PC-3 (cell line): ENCODE measurements around the gene GALNTL6. TPM values are rescaled to one million over a fixed set of nuclear protein-coding genes. Genes with fewer than 3 reads are reported as not detected.

Experiments
- ATAC-seq: fragments of 200-7000 bp; cut with Tn5 transposase; 2 replicates; pipeline ENCODE4 v1.9.1; 2020; ENCODE audit warnings: mild to moderate bottlenecking, moderate library complexity
- BruUV-seq: library from RNA; stranded (reverse); fragments of 400-500 nt; replicated peaks from 2 replicates; lab custom pipeline; 2021; lab: Mats Ljungman, UMichigan
- CTCF ChIA-PET: fragments of 300-600 bp; sonication (Branson Sonifier 250); formaldehyde crosslinking; loops from one replicate; lab custom pipeline; 2022; ENCODE audit warnings: antibody characterized with exemption; lab: Charles Lee
- POLR2A ChIA-PET: fragments of 300-600 bp; sonication (Branson Sonifier 250); formaldehyde crosslinking; loops from one replicate; lab custom pipeline; 2022; ENCODE audit warnings: antibody characterized with exemption; ENCODE audit not compliant: unreplicated experiment; lab: Charles Lee
- DNase-seq: peaks from one replicate; pipeline ENCODE4 v3.0.0-alpha.2; 2015
- H2AFZ ChIP-seq: fragments of 300-600 bp; sonication (generic); 2 replicates; pipeline ENCODE4 v1.6.0; 2016; ENCODE audit warnings: antibody characterized with exemption, low read length
- H3F3A ChIP-seq: fragments of 300-600 bp; sonication (generic); one replicate; pipeline ENCODE4 v1.6.0; 2017; ENCODE audit warnings: antibody characterized with exemption, low read length, control low read depth, mild to moderate bottlenecking; ENCODE audit not compliant: unreplicated experiment
- H3K27ac ChIP-seq: fragments of 300-600 bp; sonication (generic); 2 replicates; pipeline ENCODE4 v1.5.1; 2016; ENCODE audit warnings: mild to moderate bottlenecking, low read length
- H3K27me3 ChIP-seq: fragments of 300-600 bp; sonication (generic); 2 replicates; pipeline ENCODE4 v1.6.1; 2016; ENCODE audit warnings: low read length, mixed read lengths
- H3K36me3 ChIP-seq: fragments of 300-600 bp; sonication (generic); 2 replicates; pipeline ENCODE4 v1.6.1; 2016; ENCODE audit warnings: low read depth, mixed run types, low read length, mixed read lengths
- H3K4me1 ChIP-seq: fragments of 300-600 bp; sonication (generic); 2 replicates; pipeline ENCODE4 v1.5.1; 2016; ENCODE audit warnings: low read length; ENCODE audit not compliant: insufficient read depth
- H3K4me2 ChIP-seq: fragments of 300-600 bp; sonication (generic); 2 replicates; pipeline ENCODE4 v1.6.0; 2016; ENCODE audit warnings: low read length
- H3K4me3 ChIP-seq: fragments of 300-600 bp; sonication (generic); 2 replicates; pipeline ENCODE4 v1.5.1; 2016; ENCODE audit warnings: mild to moderate bottlenecking, low read length, mixed read lengths
- H3K79me2 ChIP-seq: fragments of 300-600 bp; sonication (generic); 2 replicates; pipeline ENCODE4 v1.6.1; 2017; ENCODE audit warnings: low read length, mixed read lengths
- H3K9ac ChIP-seq: fragments of 300-600 bp; sonication (generic); 2 replicates; pipeline ENCODE4 v1.6.0; 2016; ENCODE audit warnings: mild to moderate bottlenecking, low read length
- H3K9me2 ChIP-seq: fragments of 300-600 bp; sonication (generic); replicated peaks from 2 replicates; pipeline ENCODE4 v1.6.1; 2016; ENCODE audit warnings: mixed run types, low read length, mixed read lengths
- H3K9me3 ChIP-seq: fragments of 300-600 bp; sonication (generic); 2 replicates; pipeline ENCODE4 v1.6.1; 2016; ENCODE audit warnings: low read length, mixed read lengths
- H4K20me1 ChIP-seq: fragments of 300-600 bp; sonication (generic); 2 replicates; pipeline ENCODE4 v1.6.1; 2016; ENCODE audit warnings: low read length, mixed read lengths
- CTCF ChIP-seq: fragments of 300-600 bp; sonication (generic); conservative IDR thresholded peaks from 2 replicates; pipeline ENCODE4 v1.5.1; 2017; ENCODE audit warnings: antibody characterized with exemption, low read depth, mild to moderate bottlenecking, low read length
- EZH2 ChIP-seq: fragments of 300-600 bp; sonication (generic); IDR thresholded peaks from one replicate; pipeline ENCODE4 v1.6.1; 2017; ENCODE audit warnings: antibody characterized with exemption, mild to moderate bottlenecking, low read length; ENCODE audit not compliant: unreplicated experiment
- EZH2phosphoT487 ChIP-seq: fragments of 300-600 bp; sonication (generic); IDR thresholded peaks from 2 replicates; pipeline ENCODE4 v1.6.1; 2018; ENCODE audit warnings: mild to moderate bottlenecking, antibody characterized with exemption, low read length, borderline replicate concordance
- intact Hi-C: fragments of 100-400 bp; cut with micrococcal nuclease; formaldehyde crosslinking; loops from 2 replicates; pipeline ENCODE4 v1.9.0; 2023
- total RNA-seq: library from RNA; depleted of rRNA; stranded (reverse); fragments of >200 nt; gene quantifications from 2 replicates; pipeline ENCODE4 v1.2.3, GENCODE V29; 2014

The GALNTL6 gene
- total RNA-seq, 1 experiment from 2014 or later = not detected

DNA sequence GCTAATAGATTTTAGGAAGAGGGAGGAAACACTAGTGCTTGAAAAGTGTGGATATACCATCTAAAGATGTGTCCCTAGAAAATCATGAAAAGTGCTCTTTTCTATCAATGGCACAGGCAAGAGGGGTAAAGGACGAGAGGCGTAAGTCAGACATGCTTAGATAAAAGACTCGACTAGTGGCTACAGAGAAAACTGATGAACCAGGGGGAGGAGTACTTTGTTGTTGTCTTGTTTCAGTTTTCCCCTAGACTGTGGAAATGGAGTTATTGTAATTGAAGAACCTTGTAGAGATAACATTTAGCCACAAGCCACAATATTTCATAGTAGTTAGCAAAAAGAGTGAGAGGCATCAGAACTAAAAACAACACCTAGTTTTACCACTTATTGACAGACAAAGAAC, 21.4 kb downstream of the GALNTL6 start:
- ChIA-PET POLR2A (no interaction called here), CTCF (no interaction called here)
- no peaks in the 10 kb centered on the region for H3K9me3 ChIP-seq
- no peaks in the 10 kb centered on the region for H3K9me2 ChIP-seq
- no peaks in the 10 kb centered on the region for H3K79me2 ChIP-seq
- H3K36me3 ChIP-seq = no peaks in the 10 kb centered on the region
- no peak overlapping the region for H3K4me2 ChIP-seq
- H3K4me1 ChIP-seq = no peaks in the 10 kb centered on the region
- TF ChIP-seq EZH2 = no peak
- no peak for TF ChIP-seq CTCF
- no peak for TF ChIP-seq EZH2phosphoT487
- H3K4me3 ChIP-seq = no peak overlapping the region
- no peaks in the 10 kb centered on the region for H4K20me1 ChIP-seq
- no peak overlapping the region for H3K27ac ChIP-seq
- H3F3A ChIP-seq = no peaks in the 10 kb centered on the region
- BruUV-seq = no TSS peak
- ATAC-seq (no peak), DNase-seq (no peak)
- H3K27me3 ChIP-seq = no peaks in the 10 kb centered on the region
- H3K9ac ChIP-seq = no peak overlapping the region
- no peak overlapping the region for H2AFZ ChIP-seq
- intact Hi-C loops = no loop called here

GRCh38 chr4:171843456-171843855, 30.3 kb downstream of the GALNTL6 start:
- TF ChIP-seq CTCF = no peak
- no peak for TF ChIP-seq EZH2phosphoT487
- no peak for TF ChIP-seq EZH2
- H3K79me2 ChIP-seq = no peaks in the 10 kb centered on the region
- no TSS peak for BruUV-seq
- H3K4me3 ChIP-seq = no peak overlapping the region
- no peak overlapping the region for H2AFZ ChIP-seq
- ChIA-PET POLR2A (no interaction called here), CTCF (no interaction called here)
- DNase-seq (no peak), ATAC-seq (no peak)
- H3K9me2 ChIP-seq = no peaks in the 10 kb centered on the region
- no peaks in the 10 kb centered on the region for H3K36me3 ChIP-seq
- no peak overlapping the region for H3K27ac ChIP-seq
- no peak overlapping the region for H3K4me2 ChIP-seq
- no peak overlapping the region for H3K9ac ChIP-seq
- intact Hi-C loops = no loop called here
- H3K27me3 ChIP-seq = no peaks in the 10 kb centered on the region
- H3K4me1 ChIP-seq = no peaks in the 10 kb centered on the region
- no peaks in the 10 kb centered on the region for H3K9me3 ChIP-seq
- no peaks in the 10 kb centered on the region for H4K20me1 ChIP-seq
- H3F3A ChIP-seq = no peaks in the 10 kb centered on the region

- CTCF ChIA-PET = no interaction called here
- no peaks in the 10 kb centered on the region for H3K79me2 ChIP-seq
- no peaks in the 10 kb centered on the region for H4K20me1 ChIP-seq
- POLR2A ChIA-PET = no interaction called here
- no peaks in the 10 kb centered on the region for H3K27me3 ChIP-seq
- ATAC-seq (no peak), DNase-seq (peak; percentile 43)
- H3F3A ChIP-seq = no peaks in the 10 kb centered on the region
- no peaks in the 10 kb centered on the region for H3K9me2 ChIP-seq
- H2AFZ ChIP-seq = no peak overlapping the region
- no peaks in the 10 kb centered on the region for H3K4me1 ChIP-seq
- no peak overlapping the region for H3K27ac ChIP-seq
- TF ChIP-seq CTCF (peak; percentile 55), EZH2 (no peak)
- no peaks in the 10 kb centered on the region for H3K9me3 ChIP-seq
- no peaks in the 10 kb centered on the region for H3K36me3 ChIP-seq
- no TSS peak for BruUV-seq
- no peak overlapping the region for H3K4me3 ChIP-seq
- intact Hi-C loops = loop anchor here (2.0 to 5.0 kb wide), 2 partner anchors 301 to 356 kb away; no protein-coding TSS in a partner anchor
- no peak overlapping the region for H3K9ac ChIP-seq
- no peak overlapping the region for H3K4me2 ChIP-seq
Measured at GRCh38 chr4:171846232-171846631, 33.0 kb downstream of the GALNTL6 start.
